GM10248 (cell line): ENCODE measurements around the gene CROCC2.

Source experiments
- CTCF ChIA-PET: fragments of 300-600 bp; sonication (Branson Sonifier 250); formaldehyde crosslinking; extraction: SDS; loops from one replicate; lab custom pipeline; 2021; ENCODE audit warnings: antibody characterized with exemption; lab: Yijun Ruan, JAX
- POLR2A ChIA-PET: fragments of 350-650 bp; sonication (Branson Sonifier 250); formaldehyde crosslinking; extraction: SDS; loops from one replicate; lab custom pipeline; 2020; ENCODE audit warnings: antibody characterized with exemption; lab: Yijun Ruan, JAX
- DNase-seq: peaks from one replicate; pipeline ENCODE4 v3.0.0; 2012; ENCODE audit errors: extremely low spot score
- TF ChIP-seq, protein P1 (sequence below): IDR thresholded peaks from 2 replicates; pipeline ENCODE4 v1.5.1; 2012; ENCODE audit warnings: mild to moderate bottlenecking, low read depth; ENCODE audit errors: extremely low read depth, missing control alignments, control extremely low read depth

Gene CROCC2

DNA sequence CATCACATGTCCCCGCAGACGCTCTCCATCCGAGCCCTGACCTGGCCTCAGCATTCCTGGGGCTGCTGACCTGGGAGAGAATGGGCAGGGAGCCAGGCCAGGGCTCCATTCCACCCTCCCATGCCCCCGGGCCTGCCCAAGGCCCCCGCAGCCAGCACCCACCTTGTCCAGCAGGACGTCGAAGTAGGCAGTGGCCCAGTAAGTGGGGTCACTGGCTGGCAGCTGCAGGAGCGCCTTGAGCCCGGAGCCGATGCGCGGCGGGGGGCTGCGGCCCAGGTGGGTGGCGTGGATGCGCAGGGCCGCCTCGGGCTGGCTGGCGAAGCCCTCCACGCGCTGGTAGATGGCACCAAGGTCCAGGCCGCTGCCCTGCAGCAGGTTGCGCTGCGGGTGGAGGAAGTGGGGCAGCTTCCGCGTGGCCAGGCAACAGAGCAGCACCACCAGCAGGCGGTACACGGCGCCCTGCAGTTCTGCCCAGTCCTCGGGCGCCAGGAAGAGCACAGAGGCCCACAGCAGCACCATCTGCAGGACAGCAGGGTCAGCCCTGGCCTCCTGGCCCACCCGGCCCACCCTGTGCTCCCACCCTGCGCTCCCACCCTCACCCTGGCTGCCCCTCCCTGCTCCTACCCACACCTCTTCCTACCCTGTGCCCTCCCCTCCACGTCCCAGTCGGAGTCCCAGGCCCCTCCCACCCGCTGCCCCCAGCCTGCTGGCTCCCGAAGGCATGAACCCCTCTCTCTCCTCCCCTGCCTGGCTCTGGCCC, 17.8 kb upstream of the CROCC2 start:
- TF ChIP-seq, protein P1, sequence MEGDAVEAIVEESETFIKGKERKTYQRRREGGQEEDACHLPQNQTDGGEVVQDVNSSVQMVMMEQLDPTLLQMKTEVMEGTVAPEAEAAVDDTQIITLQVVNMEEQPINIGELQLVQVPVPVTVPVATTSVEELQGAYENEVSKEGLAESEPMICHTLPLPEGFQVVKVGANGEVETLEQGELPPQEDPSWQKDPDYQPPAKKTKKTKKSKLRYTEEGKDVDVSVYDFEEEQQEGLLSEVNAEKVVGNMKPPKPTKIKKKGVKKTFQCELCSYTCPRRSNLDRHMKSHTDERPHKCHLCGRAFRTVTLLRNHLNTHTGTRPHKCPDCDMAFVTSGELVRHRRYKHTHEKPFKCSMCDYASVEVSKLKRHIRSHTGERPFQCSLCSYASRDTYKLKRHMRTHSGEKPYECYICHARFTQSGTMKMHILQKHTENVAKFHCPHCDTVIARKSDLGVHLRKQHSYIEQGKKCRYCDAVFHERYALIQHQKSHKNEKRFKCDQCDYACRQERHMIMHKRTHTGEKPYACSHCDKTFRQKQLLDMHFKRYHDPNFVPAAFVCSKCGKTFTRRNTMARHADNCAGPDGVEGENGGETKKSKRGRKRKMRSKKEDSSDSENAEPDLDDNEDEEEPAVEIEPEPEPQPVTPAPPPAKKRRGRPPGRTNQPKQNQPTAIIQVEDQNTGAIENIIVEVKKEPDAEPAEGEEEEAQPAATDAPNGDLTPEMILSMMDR: no peak
- DNase-seq: no peak
- ChIA-PET CTCF (no interaction called here), POLR2A (no interaction called here)

DNA sequence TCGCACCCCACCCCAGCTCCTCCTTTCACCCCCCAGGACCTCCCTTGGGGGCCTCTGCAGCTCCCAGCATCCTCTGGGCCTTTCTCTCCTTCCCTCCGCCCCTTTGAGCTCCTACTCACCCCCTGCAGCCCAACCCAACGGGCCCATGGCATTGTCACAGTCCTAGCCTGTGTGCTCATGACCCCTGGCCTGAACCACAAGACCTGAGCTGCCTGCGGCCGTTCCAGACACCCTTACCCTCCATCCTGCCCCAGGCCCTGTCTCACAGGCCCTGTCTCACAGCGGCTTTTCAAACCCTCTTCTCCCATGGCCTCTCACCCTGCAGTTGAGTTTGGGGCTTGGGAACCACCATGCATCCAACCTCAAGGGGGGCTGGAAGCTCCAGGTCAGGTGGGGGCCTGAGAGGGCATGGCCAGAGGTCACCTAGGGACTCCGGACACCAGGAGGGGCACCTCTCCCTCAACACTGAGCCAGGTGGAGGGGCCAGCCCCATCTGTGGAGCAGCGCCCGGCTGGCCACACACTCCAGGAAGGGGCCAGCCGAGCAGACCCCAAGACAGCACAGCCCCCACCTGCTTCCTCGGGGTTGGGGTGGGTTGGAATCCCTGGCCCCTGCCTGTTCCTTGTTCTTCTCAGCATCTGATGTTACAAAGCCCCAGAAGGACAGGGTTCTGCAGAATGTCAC, 17.1 kb upstream of the CROCC2 start:
- TF ChIP-seq, protein P1: no peak
- ChIA-PET POLR2A (no interaction called here), CTCF (no interaction called here)
- no peak for DNase-seq

DNA sequence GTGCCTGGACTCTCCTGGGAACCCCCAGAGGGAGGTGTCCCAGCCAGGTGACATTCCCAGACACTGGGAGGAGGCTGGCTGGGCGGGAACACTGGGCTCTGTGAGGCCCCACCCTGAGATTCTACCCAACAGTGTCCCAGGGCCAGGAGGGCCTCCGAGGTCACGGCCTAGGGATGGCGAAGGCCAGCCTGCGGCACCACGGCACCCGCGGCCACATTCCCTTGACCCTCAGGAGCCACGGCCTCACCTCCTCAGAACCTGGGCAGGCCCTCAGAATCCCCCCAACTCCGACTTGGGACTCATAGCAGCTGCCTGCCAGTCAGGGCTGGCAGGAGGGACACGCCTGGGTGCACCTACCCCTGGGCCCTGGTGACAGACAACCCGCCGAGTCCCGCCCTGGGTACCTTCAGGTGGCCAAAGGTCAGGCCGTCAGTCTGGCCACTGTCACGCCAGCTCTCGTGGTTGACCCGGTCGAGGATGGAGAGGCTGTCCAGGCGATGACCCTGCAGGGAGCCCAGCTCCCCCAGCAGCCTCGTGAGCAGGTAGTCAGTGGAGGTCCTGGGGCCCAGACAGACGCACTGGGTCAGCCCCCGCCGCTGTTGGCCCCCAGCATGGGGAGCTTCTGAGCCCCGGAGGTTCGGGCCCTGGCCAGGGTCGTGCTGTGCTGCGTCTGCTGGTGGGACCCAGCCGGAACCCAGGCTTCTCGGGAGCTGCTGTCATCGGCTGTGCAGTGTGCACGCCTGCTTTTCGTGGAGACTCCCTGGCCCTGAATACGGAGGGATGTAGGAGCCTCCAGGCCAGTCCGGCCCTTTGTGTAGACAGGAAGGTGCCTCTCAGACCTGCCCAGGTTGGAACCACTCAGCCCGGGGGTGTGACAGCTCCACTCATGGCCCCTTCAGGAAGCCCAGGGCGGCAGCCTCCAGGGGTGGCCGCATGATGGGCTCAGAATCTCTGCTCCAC, 16.3 kb upstream of the CROCC2 start:
- TF ChIP-seq, protein P1: no peak
- no peak for DNase-seq
- POLR2A ChIA-PET: no interaction called here
- CTCF ChIA-PET: interaction anchor here (1.4 kb wide), 1 partner anchor 24 kb away, joined by 5 read pairs; no protein-coding TSS in a partner anchor

DNA sequence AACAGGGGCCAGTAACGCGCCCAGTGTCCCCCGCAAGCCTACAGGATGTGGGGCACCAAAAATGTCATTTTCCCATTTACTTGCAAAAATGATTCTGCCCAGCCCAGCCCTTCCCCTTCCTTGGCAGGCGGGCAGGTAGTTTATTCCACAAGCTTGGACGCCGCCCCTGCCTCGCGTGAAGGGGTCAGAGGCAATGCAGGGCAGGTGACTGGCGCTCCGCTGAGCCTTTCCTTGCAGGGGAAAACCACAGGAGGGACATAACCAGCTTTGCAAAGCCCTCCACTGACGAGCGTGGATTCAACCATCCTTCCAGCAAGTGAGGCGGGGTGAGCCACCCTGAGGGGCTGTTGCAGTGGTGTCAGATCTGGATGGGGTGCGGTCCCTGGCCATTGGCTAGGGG, 15.4 kb upstream of the CROCC2 start:
- TF ChIP-seq, protein P1: no peak
- ChIA-PET CTCF (interaction anchor here (1.0 to 1.4 kb wide), 2 partner anchors 8 to 23 kb away, joined by 3 to 5 read pairs; no protein-coding TSS in a partner anchor), POLR2A (no interaction called here)
- DNase-seq: no peak

DNA sequence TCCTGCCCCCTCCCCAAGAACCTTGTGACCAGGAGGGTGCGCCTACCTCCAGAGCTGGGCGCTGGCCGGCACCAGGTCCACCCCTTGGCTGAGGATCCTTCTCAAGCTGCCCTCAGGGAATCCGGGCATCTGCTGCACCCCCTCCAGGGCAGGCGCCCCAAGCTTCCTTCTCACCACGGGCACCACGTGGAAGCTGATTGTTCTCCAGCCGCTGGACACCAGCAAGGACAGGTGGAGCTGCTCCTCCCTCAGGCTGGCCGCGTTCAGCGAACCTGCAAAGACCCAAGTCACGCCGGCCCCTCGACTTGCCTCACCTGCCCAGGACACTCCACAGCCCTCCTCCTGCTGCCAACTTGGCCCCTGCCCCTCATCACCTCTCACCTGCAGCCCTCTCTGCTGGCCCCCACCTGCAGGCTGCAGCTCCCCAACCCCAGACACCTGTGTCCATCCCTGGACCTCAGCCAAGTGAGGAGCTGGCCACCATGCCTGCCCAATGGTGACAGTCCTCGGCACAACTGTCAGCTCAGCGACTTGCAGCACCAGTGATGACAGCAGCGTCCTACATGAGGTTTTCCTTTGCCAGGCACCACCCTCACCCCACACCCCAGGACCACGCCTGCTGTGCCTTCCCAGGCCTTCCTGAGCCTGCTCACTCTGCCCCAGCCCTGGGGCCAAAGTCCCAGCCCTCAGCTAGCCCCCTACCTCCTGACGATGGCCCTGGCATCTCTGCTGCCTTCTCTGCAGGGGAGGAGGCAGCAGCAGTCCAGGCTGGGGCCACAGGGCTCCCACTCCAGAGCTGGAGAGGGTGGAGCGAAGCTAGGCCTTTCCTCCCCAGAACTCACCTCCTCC, 14.4 kb upstream of the CROCC2 start:
- no peak for DNase-seq
- CTCF ChIA-PET: interaction anchor here (1.0 to 1.3 kb wide), 2 partner anchors 7 to 23 kb away, joined by 3 to 6 read pairs; no protein-coding TSS in a partner anchor
- TF ChIP-seq, protein P1: no peak
- POLR2A ChIA-PET: no interaction called here
